H4 (cell line): ENCODE measurements around the gene ABCC3. TPM values are rescaled to one million over a fixed set of nuclear protein-coding genes. Genes with fewer than 3 reads are reported as not detected.

Experiments used
- DNase-seq: peaks from one replicate; pipeline ENCODE4 v3.0.0-alpha.2; 2015; ENCODE audit warnings: low spot score
- total RNA-seq: library from RNA; depleted of rRNA; stranded (reverse); fragments of >200 nt; shearing (Covaris generic); gene quantifications from 2 replicates; pipeline ENCODE4 v1.2.3, GENCODE V29; 2014

ABCC3 gene
- total RNA-seq, 1 experiment from 2014 or later = 16.0 TPM

- DNase-seq = no peak
These were observed 27.0 kb upstream of the ABCC3 start for GRCh38 chr17:50607522-50608175.

GRCh38 chr17:50608700-50609379, 25.8 kb upstream of the ABCC3 start:
- DNase-seq = no peak

- no peak for DNase-seq
These were observed 25.2 kb upstream of the ABCC3 start for GRCh38 chr17:50609380-50610074.

- no peak for DNase-seq
These were observed 23.0 kb upstream of the ABCC3 start for GRCh38 chr17:50611634-50612033.

GRCh38 chr17:50612281-50612680, 22.4 kb upstream of the ABCC3 start:
- no peak for DNase-seq

- no peak for DNase-seq
These were observed 21.4 kb upstream of the ABCC3 start for GRCh38 chr17:50613007-50613992.

- no peak for DNase-seq
These were observed 20.1 kb upstream of the ABCC3 start for GRCh38 chr17:50614471-50615051.

- no peak for DNase-seq
These were observed 18.9 kb upstream of the ABCC3 start for GRCh38 chr17:50615828-50616227.

- no peak for DNase-seq
These were observed 16.4 kb upstream of the ABCC3 start for GRCh38 chr17:50618300-50618699.

- DNase-seq = no peak
These were observed 15.7 kb upstream of the ABCC3 start for GRCh38 chr17:50618941-50619340.

- DNase-seq = no peak
These were observed 15.2 kb upstream of the ABCC3 start for GRCh38 chr17:50619489-50619888.

GRCh38 chr17:50620237-50620636, 14.4 kb upstream of the ABCC3 start:
- no peak for DNase-seq

- DNase-seq = no peak
These were observed 13.8 kb upstream of the ABCC3 start for GRCh38 chr17:50620858-50621257.

GRCh38 chr17:50621574-50622031, 13.1 kb upstream of the ABCC3 start:
- DNase-seq = no peak

GRCh38 chr17:50624321-50624934, 10.3 kb upstream of the ABCC3 start:
- no peak for DNase-seq

- no peak for DNase-seq
These were observed 9.4 kb upstream of the ABCC3 start for GRCh38 chr17:50625032-50625871.

- peak; percentile 68 for DNase-seq
These were observed 8.6 kb upstream of the ABCC3 start for GRCh38 chr17:50626037-50626574.

- DNase-seq = no peak
These were observed 7.5 kb upstream of the ABCC3 start for GRCh38 chr17:50627036-50627781.
